GM06990 (cell line): ENCODE data around the gene ITPRID2.

ENCODE experiments used
- DNase-seq: peaks from one replicate; pipeline ENCODE4 v3.0.0-alpha.2; 2011; ENCODE audit not compliant: insufficient read length; ENCODE audit errors: extremely low read depth
- H3K27me3 ChIP-seq: replicated peaks from 2 replicates; pipeline ENCODE4 v1.6.0; 2011; ENCODE audit warnings: low read length; ENCODE audit not compliant: control insufficient read depth, insufficient read depth
- H3K36me3 ChIP-seq: 2 replicates; pipeline ENCODE4 v1.5.1; 2011; ENCODE audit warnings: low read length; ENCODE audit not compliant: control insufficient read depth, insufficient read depth
- H3K4me3 ChIP-seq: replicated peaks from 2 replicates; pipeline ENCODE4 v1.5.1; 2011; ENCODE audit warnings: low read depth, mild to moderate bottlenecking, control low read depth, low read length
- TF ChIP-seq, protein P1 (sequence below): IDR thresholded peaks from 2 replicates; pipeline ENCODE4 v1.5.1; 2011; ENCODE audit warnings: low read length, control low read depth, mild to moderate bottlenecking, inconsistent platforms; ENCODE audit not compliant: insufficient read depth, poor library complexity, severe bottlenecking

The ITPRID2 gene

DNA sequence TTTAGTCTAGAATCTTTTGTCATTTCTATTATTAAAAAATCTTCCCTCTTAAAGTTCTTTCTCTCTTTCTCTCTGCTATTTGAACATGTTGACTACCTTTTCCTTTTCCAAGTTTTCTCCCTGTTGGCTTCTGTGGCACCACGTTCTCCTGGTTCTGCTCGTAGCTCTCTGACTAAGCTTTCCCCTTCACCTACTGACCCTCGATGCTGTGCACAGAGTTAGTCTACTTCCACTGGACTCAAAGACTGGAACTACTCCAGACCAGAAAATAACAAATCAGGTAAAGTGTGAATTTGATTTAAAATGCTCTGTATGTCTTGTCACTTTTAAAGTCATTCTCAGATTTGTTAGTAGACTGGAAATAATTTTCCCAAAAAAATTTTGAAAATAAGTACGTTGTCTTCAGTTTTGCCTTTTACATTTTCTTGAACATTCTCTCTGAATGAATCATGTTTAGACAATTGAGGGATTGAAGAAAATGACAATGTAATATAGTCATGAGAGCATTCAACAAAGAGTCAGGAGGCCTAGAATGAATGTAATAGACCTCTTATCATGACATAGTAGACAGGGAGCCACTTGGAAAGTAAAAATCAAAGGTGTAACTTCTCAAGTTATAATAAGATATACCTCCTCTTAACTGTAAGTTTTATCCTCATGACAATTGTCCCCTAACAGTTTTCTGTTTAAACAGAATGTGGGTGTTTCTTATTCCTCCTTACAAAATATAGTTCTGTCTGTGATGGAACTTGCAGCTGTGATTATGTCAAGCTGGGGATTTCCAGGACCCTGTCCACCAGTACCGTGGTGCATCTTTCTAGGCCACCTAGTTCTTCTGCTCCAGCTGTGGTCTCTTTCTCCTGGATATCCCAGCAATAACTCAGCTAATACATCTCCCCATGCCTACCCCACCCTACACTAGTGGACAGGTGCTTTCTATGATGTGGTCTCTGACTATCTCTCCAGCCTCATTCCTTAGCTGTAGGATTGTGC lies 25.5 kb downstream of the ITPRID2 start:
- TF ChIP-seq, protein P1, sequence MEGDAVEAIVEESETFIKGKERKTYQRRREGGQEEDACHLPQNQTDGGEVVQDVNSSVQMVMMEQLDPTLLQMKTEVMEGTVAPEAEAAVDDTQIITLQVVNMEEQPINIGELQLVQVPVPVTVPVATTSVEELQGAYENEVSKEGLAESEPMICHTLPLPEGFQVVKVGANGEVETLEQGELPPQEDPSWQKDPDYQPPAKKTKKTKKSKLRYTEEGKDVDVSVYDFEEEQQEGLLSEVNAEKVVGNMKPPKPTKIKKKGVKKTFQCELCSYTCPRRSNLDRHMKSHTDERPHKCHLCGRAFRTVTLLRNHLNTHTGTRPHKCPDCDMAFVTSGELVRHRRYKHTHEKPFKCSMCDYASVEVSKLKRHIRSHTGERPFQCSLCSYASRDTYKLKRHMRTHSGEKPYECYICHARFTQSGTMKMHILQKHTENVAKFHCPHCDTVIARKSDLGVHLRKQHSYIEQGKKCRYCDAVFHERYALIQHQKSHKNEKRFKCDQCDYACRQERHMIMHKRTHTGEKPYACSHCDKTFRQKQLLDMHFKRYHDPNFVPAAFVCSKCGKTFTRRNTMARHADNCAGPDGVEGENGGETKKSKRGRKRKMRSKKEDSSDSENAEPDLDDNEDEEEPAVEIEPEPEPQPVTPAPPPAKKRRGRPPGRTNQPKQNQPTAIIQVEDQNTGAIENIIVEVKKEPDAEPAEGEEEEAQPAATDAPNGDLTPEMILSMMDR: no peak
- Histone ChIP-seq H3K36me3 (peaks cover 16% of the 10 kb centered on the region), H3K27me3 (no peaks in the 10 kb centered on the region), H3K4me3 (no peak overlapping the region)
- DNase-seq: no peak

DNA sequence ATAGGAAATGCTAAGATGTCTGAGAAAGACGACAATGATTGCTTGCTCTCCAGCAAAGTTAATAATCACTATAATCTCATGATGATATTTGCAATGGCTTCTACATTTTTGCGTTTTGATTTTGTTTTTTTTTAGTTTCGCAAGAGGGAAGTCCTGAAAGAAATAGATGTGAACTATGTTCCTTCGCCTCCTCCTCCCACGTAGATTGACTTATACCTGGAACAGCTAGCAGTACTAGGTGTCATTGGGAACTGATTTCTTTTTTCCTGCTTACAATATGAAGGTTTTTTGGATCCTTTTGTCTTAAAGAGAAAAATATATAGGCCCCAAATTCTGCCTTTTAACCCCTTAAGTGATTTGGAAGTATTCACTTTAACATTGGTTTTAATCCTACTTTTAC lies 26.7 kb downstream of the ITPRID2 start:
- Histone ChIP-seq H3K4me3 (no peak overlapping the region), H3K36me3 (peaks cover 18% of the 10 kb centered on the region), H3K27me3 (no peaks in the 10 kb centered on the region)
- no peak for DNase-seq
- TF ChIP-seq, protein P1: no peak

- H3K36me3 ChIP-seq: peaks cover 4% of the 10 kb centered on the region
- TF ChIP-seq, protein P1: no peak
- no peak overlapping the region for H3K4me3 ChIP-seq
- no peaks in the 10 kb centered on the region for H3K27me3 ChIP-seq
- no peak for DNase-seq
Measured at GRCh38 chr2:181923121-181923520, 31.6 kb downstream of the ITPRID2 start.

DNA sequence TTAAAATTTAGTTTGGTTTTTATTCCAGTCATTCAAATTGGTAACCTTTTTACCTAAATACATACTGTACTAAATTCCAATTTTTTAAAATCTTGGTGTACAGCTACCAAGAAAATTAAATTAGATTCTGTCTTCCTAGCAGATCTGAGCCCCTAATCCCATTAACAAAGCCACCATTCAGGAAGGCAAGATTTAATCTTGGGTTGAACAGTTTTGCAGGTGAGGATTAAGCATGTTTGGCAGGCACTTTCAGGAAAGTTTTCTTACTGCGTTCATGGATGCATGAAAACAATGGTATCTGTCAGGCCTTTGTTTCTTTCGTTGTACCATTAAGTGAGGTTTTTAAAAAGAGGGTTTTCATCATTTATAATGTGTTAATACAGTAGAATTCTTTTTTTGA lies 32.8 kb downstream of the ITPRID2 start:
- Histone ChIP-seq H3K27me3 (no peaks in the 10 kb centered on the region), H3K36me3 (peaks cover 4% of the 10 kb centered on the region), H3K4me3 (no peak overlapping the region)
- TF ChIP-seq, protein P1: no peak
- no peak for DNase-seq

DNA sequence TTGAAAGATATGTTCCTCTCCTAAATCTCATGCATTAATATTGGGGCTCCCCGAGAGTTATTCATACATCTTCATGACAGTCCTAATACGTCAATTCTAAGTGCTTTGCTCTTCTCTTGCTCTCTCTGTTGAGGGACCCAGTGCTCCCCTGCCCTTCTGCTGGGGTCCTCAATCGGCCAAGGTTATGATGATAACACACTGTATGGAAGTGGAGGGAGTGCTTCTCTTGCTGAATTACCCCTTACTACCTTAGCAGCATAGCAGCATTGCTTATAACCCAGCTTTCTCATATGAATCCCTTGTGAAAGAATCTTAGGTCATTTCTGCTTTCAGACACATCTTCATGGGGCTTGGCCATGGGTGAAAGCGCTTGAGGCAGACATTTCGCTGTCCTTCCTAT lies 43.2 kb downstream of the ITPRID2 start:
- DNase-seq: no peak
- TF ChIP-seq, protein P1: no peak
- H3K36me3 ChIP-seq: no peaks in the 10 kb centered on the region
- no peak overlapping the region for H3K4me3 ChIP-seq
- H3K27me3 ChIP-seq: no peaks in the 10 kb centered on the region; the same call in 1 of the 2 replicates

DNA sequence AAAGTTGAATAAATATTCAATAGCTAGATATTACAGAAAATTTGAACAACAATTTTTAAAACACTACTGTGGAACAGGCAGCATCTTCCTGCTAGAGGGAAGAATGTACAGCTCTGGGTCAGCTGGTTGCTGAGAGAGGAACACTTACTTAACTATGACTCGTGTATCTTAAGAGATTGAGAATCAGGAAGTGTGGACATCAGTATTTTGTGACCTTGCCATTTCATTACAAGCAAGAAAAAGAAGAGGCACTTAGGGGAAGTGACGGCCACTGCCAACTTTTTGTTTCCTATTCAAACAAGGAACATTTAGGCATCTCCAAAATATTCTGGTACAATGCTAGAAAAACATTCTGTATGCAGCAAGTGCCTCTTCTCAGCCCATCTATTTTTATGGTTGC lies 45.9 kb downstream of the ITPRID2 start:
- Histone ChIP-seq H3K4me3 (no peak overlapping the region), H3K27me3 (no peaks in the 10 kb centered on the region; the same call in 1 of the 2 replicates), H3K36me3 (no peaks in the 10 kb centered on the region)
- DNase-seq: no peak
- TF ChIP-seq, protein P1: no peak
